Left ventricle myocardium inferior (tissue), 1 donor: ENCODE data around the gene OPN3. TPM values are rescaled to one million over a fixed set of nuclear protein-coding genes. Genes with fewer than 3 reads are reported as not detected.
"Not testable (repeated sequence)": the region's sequence is repeated elsewhere in the genome, so short reads cannot be mapped to it uniquely, and the experiment has no call there.

Experiments used
- DNase-seq: peaks from one replicate; pipeline ENCODE4 v3.0.0-alpha.2; 2020
- H3K27ac ChIP-seq: fragments of 200-600 bp; replicated peaks from 2 replicates; pipeline ENCODE4 v1.8.0; 2021
- H3K27me3 ChIP-seq: fragments of 200-600 bp; 2 replicates; pipeline ENCODE4 v1.8.0; 2021; ENCODE audit warnings: low read depth
- H3K36me3 ChIP-seq: fragments of 200-600 bp; 2 replicates; pipeline ENCODE4 v1.8.0; 2021
- H3K4me1 ChIP-seq: fragments of 200-600 bp; 2 replicates; pipeline ENCODE4 v1.8.0; 2021
- H3K4me3 ChIP-seq: fragments of 200-600 bp; 2 replicates; pipeline ENCODE4 v1.8.0; 2021; ENCODE audit warnings: mild to moderate bottlenecking, moderate library complexity
- H3K9me3 ChIP-seq: fragments of 200-600 bp; replicated peaks from 2 replicates; pipeline ENCODE4 v1.8.0; 2021
- CTCF ChIP-seq: fragments of 200-600 bp; IDR thresholded peaks from 2 replicates; pipeline ENCODE4 v1.8.0; 2021; ENCODE audit warnings: antibody characterized with exemption, mild to moderate bottlenecking, borderline replicate concordance
- intact Hi-C: fragments of 100-400 bp; cut with micrococcal nuclease; formaldehyde crosslinking; loops from one replicate; pipeline ENCODE4 v1.11.0; 2022
- total RNA-seq: library from RNA; stranded (reverse); fragmentation: NEBNext Ultra II Directional; extraction: Animal tissue kit (Norgen Biotek cat#: 25700); gene quantifications from one replicate; pipeline ENCODE4 v1.2.1, GENCODE V29; 2021
- donor health status: DM: no; HTN: yes; CAD: no; lungs with severe emphysema.

Gene OPN3
- total RNA-seq, 1 donor from 2014 or later, result 6.1 TPM

DNA sequence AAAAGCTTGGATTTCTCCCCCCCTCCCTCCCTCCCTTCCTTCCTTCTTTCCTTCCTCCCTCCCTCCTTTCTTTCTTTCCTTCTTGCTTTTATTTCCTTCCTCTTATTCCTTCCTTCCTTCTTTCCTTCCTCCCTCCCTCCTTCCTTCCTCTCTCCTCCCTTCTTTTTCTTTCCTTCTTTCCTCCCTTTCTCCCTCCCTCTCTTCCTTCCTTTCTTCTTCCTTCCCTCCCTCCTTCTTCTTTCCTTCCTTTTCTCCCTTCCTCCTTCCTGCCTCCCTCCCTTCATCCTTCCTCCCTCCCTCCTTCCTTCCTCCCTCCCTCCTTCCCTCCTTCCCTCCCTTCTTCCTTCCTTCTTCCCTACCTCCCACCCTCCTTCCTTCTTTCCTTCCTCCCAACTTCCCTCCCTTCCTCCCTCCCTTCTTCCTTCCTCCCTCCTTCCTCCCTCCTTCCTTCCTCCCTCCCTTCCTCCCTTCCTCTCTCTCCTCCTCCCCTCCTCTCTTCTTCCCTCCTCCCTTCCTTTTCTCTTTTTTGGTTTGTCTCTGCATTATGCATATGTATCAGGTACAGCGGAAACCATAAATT lies 34.7 kb upstream of the OPN3 start:
- no peak for TF ChIP-seq CTCF
- Histone ChIP-seq H3K9me3 (no peaks in the 10 kb centered on the region), H3K4me3 (no peak overlapping the region), H3K36me3 (no peaks in the 10 kb centered on the region), H3K27ac (no peak overlapping the region), H3K27me3 (peaks cover 5% of the 10 kb centered on the region), H3K4me1 (no peaks in the 10 kb centered on the region)
- DNase-seq, result no peak
- intact Hi-C loops, result no loop called here

DNA sequence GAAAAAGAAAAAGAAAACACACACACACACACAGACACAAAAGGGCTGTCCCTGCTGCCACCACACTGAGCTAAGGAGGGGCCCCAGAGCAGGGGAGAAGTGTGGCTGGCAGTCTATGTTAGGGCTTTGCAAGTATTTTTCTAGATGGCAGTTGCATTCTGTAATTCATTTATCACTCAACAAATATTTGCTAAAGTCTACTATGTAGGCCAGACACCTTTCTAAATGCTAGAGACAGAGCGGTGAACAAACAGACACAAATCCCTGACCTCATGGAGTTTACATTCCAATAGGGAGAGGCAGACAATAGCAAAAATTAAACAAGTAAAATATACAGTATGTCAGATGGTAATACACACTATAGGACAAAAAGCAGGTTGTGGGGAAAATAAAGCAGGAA lies 32.1 kb upstream of the OPN3 start:
- no peaks in the 10 kb centered on the region for H3K4me1 ChIP-seq
- H3K4me3 ChIP-seq, result no peak overlapping the region
- no peak for TF ChIP-seq CTCF
- no peak for DNase-seq
- intact Hi-C loops, result no loop called here
- peaks cover 5% of the 10 kb centered on the region for H3K27me3 ChIP-seq
- H3K36me3 ChIP-seq, result no peaks in the 10 kb centered on the region
- H3K27ac ChIP-seq, result no peak overlapping the region
- no peaks in the 10 kb centered on the region for H3K9me3 ChIP-seq

DNA sequence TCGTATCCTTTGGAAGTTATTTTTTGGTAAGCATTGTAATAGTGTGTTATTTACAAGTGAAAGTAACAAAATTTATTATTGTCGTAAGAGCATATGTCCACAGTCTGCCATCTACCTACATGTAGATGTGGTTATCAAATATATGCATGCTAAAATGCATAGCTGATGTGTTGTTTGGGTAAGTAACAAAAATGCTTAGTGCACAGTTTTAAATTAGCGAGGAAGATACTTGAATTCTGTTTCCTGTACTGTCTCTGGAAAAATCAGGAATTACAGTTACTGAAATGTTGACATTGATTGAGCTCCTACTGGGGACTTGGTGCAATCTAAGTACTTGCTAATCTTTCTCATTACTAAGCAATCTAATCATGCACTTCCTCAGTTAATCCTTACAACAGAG lies 26.2 kb upstream of the OPN3 start:
- H3K27ac ChIP-seq, result no peak overlapping the region
- H3K9me3 ChIP-seq, result no peaks in the 10 kb centered on the region
- H3K4me1 ChIP-seq, result no peaks in the 10 kb centered on the region
- no peaks in the 10 kb centered on the region for H3K36me3 ChIP-seq
- H3K4me3 ChIP-seq, result no peak overlapping the region
- no peak for DNase-seq
- peaks cover 5% of the 10 kb centered on the region for H3K27me3 ChIP-seq
- TF ChIP-seq CTCF, result no peak
- intact Hi-C loops, result no loop called here

- Histone ChIP-seq H3K4me1 (no peaks in the 10 kb centered on the region), H3K36me3 (no peaks in the 10 kb centered on the region), H3K4me3 (no peak overlapping the region), H3K9me3 (no peaks in the 10 kb centered on the region), H3K27ac (no peak overlapping the region), H3K27me3 (no peaks in the 10 kb centered on the region)
- intact Hi-C loops, result no loop called here
- no peak for DNase-seq
- TF ChIP-seq CTCF, result no peak
These were observed 20.3 kb upstream of the OPN3 start for GRCh38 chr1:241660424-241660972.

DNA sequence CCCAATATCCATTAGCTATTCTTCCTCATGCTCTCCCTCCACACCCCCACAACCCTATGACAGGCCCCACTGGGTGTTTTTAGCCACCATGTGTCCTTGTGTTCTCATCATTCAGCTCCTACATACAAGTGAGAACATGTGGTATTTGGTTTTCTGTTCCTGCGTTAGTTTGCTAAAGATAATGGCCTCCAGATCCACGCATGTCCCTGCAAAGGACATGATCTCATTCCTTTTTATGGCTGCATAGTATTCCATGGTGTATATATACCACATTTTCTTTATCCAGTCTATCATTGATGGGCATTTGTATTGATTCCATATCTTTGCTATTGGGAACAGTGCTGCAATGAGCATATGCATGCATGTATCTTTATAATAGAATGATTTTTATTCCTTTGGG lies 18.8 kb upstream of the OPN3 start:
- H3K27ac ChIP-seq, H3K9me3 ChIP-seq, H3K4me1 ChIP-seq, intact Hi-C loops, H3K27me3 ChIP-seq, DNase-seq, H3K36me3 ChIP-seq, H3K4me3 ChIP-seq: not testable (repeated sequence)

GRCh38 chr1:241658081-241658793 lies 18.1 kb upstream of the OPN3 start:
- Histone ChIP-seq H3K27ac (no peak overlapping the region), H3K27me3 (no peaks in the 10 kb centered on the region), H3K4me1 (no peaks in the 10 kb centered on the region), H3K9me3 (no peaks in the 10 kb centered on the region), H3K4me3 (no peak overlapping the region), H3K36me3 (no peaks in the 10 kb centered on the region)
- DNase-seq, result no peak
- intact Hi-C loops, result no loop called here
- no peak for TF ChIP-seq CTCF
